Measurements from ENCODE around the gene SOBP.

The SOBP gene

DNA sequence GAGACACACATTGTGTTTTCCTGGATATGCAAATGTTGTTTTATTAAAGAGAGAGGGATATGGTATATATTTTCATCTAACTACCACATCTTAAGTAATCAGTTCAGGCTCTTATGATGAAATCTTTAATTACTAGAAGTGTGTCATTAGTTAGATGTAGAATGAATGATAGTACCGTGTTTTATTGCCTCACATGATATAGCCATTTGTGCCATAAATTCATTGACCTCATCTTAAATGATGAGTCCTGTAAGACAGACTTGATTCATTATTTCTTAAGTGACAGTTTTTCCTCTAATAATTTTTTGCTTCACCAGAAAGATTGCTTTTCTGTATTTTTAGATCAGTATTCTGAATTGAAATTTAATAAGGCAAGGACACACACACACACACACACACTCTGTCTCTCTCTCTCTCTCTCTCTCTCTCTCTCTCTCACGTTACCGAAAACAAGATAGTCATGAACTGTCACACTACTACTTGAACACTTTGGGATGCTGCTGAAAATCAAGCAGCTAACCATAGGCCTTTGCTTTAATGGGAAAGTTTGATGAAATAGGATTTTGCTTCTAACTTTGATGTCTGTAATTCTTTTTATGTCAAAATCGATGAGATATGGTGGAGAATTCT, 140.5 kb downstream of the SOBP start:
- peaks cover 4% of the 10 kb centered on the region for H3K36me3 Mint-ChIP-seq
- H3K27ac Mint-ChIP-seq: no peak overlapping the region
- no peak overlapping the region for H3K4me3 Mint-ChIP-seq
- peaks cover 22% of the 10 kb centered on the region for H3K27me3 Mint-ChIP-seq
- H3K4me1 Mint-ChIP-seq (ENCODE audit: low read depth): peaks cover 4% of the 10 kb centered on the region
- no peaks in the 10 kb centered on the region for H3K9me3 Mint-ChIP-seq (ENCODE audit: low read depth)

DNA sequence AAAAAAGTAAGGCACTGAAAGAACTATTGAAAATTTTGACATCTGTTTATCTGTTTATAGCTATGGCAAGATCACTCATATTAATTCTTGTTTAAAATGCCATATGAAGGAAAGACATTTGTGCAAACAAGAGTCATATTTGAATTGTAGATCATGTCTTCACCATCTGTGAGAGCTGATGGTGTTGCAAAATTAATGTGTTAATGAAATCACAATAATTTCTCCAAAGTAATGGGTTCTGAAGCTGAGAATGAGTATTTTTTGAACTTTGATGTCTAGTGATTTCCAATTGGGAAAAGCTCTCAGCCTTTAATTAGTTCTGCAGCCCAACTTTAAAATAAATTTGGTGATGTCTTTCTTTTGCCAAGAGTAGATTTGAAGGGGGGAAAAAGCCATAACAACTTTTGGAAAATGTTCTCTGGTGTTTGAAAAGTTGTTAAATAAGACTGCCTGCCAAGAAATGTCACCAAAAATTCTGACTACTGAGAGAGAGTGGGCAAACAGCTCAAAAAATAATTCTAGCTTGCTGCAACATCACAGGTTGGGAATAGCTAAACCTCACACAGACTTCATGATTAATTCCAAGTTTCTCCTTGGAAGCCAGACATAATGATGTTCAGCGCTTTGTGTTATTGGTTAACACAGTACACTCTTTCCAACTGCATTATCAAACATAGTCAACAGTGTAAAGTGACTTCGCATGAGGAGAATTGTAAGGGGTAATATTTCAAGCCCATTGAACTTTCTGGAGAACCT, 142.6 kb downstream of the SOBP start:
- Mint-ChIP-seq H3K36me3 (peaks cover 6% of the 10 kb centered on the region), H3K27ac (no peak overlapping the region), H3K9me3 (ENCODE audit: low read depth) (no peaks in the 10 kb centered on the region), H3K4me1 (ENCODE audit: low read depth) (peaks cover 6% of the 10 kb centered on the region), H3K4me3 (peak overlapping the region; percentile 53), H3K27me3 (peaks cover 26% of the 10 kb centered on the region)

DNA sequence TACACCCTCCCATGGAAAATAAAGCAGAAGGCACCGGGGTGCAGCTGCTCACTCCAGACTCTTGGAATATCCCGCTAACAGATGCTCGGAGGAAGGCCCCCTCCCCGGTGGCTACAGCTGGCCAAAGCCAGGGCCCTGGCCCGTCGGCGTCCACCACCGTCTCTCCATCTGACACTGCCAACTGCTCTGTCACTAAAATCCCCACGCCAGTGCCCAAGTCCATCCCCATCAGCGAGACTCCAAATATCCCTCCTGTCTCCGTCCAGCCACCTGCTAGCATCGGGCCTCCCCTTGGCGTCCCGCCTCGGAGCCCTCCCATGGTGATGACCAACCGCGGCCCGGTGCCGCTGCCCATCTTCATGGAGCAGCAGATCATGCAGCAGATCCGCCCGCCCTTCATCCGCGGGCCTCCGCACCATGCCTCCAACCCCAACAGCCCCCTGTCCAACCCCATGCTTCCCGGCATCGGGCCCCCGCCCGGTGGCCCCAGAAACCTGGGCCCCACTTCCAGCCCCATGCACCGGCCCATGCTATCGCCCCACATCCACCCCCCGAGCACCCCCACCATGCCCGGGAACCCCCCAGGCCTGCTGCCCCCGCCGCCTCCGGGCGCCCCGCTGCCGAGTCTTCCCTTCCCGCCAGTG, 143.9 kb downstream of the SOBP start:
- Mint-ChIP-seq H3K4me1 (ENCODE audit: low read depth) (peaks cover 6% of the 10 kb centered on the region), H3K9me3 (ENCODE audit: low read depth) (no peaks in the 10 kb centered on the region), H3K4me3 (peak overlapping the region; percentile 70), H3K36me3 (peaks cover 6% of the 10 kb centered on the region), H3K27me3 (peaks cover 27% of the 10 kb centered on the region), H3K27ac (no peak overlapping the region)

DNA sequence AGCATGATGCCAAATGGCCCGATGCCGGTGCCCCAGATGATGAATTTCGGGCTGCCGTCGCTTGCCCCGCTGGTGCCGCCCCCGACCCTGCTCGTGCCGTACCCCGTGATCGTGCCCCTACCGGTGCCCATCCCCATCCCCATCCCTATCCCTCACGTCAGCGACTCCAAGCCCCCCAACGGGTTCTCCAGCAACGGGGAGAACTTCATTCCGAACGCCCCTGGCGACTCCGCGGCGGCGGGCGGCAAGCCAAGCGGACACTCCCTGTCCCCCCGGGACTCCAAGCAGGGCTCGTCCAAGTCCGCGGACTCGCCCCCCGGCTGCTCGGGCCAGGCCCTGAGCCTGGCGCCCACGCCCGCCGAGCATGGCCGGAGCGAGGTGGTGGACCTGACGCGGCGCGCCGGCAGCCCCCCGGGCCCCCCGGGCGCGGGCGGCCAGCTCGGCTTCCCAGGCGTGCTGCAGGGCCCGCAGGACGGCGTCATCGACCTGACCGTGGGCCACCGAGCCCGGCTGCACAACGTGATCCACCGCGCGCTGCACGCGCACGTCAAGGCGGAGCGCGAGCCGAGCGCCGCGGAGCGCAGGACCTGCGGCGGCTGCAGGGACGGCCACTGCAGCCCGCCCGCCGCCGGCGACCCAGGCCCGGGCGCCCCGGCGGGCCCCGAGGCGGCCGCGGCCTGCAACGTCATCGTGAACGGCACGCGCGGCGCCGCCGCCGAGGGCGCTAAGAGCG, 144.6 kb downstream of the SOBP start:
- H3K27me3 Mint-ChIP-seq: peaks cover 27% of the 10 kb centered on the region
- peaks cover 6% of the 10 kb centered on the region for H3K4me1 Mint-ChIP-seq (ENCODE audit: low read depth)
- H3K27ac Mint-ChIP-seq: no peak overlapping the region
- peaks cover 6% of the 10 kb centered on the region for H3K36me3 Mint-ChIP-seq
- peak overlapping the region; percentile 70 for H3K4me3 Mint-ChIP-seq
- H3K9me3 Mint-ChIP-seq (ENCODE audit: low read depth): no peaks in the 10 kb centered on the region

DNA sequence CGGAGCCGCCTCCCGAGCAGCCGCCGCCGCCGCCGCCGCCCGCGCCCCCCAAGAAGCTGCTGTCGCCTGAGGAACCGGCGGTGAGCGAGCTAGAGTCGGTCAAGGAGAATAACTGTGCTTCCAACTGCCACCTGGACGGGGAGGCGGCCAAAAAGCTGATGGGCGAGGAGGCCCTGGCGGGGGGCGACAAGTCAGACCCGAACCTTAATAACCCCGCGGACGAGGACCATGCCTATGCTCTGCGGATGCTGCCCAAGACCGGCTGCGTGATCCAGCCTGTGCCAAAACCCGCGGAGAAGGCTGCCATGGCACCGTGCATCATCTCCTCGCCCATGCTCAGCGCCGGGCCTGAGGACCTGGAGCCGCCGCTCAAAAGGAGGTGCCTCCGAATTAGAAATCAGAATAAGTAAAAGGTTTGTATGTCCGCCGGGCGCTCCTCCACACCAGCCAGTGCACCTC, 145.2 kb downstream of the SOBP start:
- peaks cover 6% of the 10 kb centered on the region for H3K36me3 Mint-ChIP-seq
- no peak overlapping the region for H3K27ac Mint-ChIP-seq
- peaks cover 6% of the 10 kb centered on the region for H3K4me1 Mint-ChIP-seq (ENCODE audit: low read depth)
- H3K4me3 Mint-ChIP-seq: peak overlapping the region; percentile 70
- peaks cover 27% of the 10 kb centered on the region for H3K27me3 Mint-ChIP-seq
- H3K9me3 Mint-ChIP-seq (ENCODE audit: low read depth): no peaks in the 10 kb centered on the region

DNA sequence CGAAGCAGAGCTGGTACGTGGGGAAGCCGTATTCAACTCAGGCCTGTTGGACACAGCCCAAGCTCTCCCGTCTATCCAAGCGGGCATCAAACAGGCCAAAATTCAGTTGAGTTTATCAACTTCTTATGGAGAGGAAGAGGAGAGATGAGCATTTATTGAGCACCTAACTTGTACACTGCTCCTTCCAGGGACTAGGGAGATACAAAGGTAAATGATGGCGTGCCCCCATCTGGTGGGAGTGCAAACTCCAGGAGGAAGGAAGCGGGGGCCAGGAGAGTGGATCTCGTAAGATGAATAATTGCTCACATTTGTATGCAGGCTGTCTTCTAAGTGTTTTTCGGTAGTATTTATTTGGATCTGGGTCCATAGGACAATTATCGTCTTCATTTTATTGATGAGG, 146.6 kb downstream of the SOBP start:
- H3K36me3 Mint-ChIP-seq: peaks cover 4% of the 10 kb centered on the region
- H3K27me3 Mint-ChIP-seq: peaks cover 25% of the 10 kb centered on the region
- H3K27ac Mint-ChIP-seq: no peak overlapping the region
- no peak overlapping the region for H3K4me3 Mint-ChIP-seq
- H3K4me1 Mint-ChIP-seq (ENCODE audit: low read depth): peaks cover 6% of the 10 kb centered on the region
- H3K9me3 Mint-ChIP-seq (ENCODE audit: low read depth): no peaks in the 10 kb centered on the region

DNA sequence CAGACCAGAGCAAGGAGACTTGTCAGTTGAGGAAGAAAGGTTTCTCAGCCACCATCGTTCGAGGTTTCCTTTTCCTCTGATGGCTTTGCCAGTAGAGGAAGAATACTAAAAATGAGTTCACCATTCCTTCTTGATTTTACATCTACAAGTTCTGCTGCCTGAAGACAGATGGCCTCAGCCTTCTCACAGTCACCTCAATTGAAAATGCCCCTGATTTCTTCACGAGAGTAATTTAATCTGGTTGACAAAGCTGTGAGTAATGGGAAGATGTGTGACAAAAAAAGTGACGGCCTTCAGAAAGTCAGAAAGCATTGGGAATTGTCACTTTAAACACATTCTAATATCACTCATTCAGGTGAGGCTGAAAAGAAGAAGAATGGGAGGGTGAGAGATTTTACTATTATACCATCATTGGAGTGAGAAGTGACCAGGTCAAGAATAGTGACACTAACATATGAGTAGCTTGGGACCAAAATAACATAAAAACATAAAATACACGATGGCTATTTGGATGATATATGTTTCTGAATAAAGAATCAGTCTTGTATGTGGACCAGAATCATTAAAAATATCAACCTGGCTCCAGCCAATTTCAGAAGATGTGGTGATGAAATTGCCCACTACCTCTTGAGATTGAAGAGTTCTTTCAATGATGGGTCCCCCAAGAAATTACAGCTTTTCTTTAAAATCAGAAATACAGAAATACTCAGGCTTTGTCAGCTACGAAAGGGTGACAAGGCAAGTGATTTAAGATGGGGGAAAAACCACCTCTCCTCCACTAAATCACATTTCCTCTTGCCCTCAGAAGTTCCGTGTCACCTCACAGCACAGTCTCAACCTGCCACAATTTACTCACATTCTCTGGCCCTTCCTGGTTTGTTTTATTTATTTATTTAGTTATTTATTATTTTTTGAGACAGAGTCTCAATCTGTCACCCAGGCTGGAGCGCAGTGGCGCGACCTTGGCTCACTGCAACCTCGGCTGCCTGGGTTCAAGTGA, 147.7 kb downstream of the SOBP start:
- H3K9me3 Mint-ChIP-seq (ENCODE audit: low read depth): no peaks in the 10 kb centered on the region
- no peak overlapping the region for H3K27ac Mint-ChIP-seq
- H3K36me3 Mint-ChIP-seq: peaks cover 4% of the 10 kb centered on the region
- peaks cover 6% of the 10 kb centered on the region for H3K4me1 Mint-ChIP-seq (ENCODE audit: low read depth)
- H3K4me3 Mint-ChIP-seq: no peak overlapping the region
- peaks cover 19% of the 10 kb centered on the region for H3K27me3 Mint-ChIP-seq

DNA sequence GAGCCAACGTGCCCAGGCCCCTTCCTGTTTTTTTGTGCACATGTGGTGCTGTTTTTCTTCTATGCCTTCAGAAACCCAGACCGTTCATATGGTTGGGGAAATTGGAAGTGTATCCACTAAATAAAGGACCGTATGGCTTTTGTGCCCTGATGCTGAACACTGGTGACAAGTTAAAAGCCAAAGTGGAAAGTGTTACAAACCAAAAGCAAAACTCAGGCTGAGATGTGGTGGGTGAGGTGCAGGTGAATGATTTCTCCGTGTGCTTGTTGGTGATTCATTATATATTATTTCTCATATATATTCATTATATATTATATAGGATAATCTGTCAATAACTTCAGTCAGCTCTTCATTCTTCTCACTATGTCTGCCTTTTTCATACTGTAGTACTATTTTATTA, 148.6 kb downstream of the SOBP start:
- Mint-ChIP-seq H3K27ac (no peak overlapping the region), H3K36me3 (peaks cover 4% of the 10 kb centered on the region), H3K4me1 (ENCODE audit: low read depth) (peaks cover 6% of the 10 kb centered on the region), H3K9me3 (ENCODE audit: low read depth) (no peaks in the 10 kb centered on the region), H3K4me3 (no peak overlapping the region), H3K27me3 (peaks cover 10% of the 10 kb centered on the region)

DNA sequence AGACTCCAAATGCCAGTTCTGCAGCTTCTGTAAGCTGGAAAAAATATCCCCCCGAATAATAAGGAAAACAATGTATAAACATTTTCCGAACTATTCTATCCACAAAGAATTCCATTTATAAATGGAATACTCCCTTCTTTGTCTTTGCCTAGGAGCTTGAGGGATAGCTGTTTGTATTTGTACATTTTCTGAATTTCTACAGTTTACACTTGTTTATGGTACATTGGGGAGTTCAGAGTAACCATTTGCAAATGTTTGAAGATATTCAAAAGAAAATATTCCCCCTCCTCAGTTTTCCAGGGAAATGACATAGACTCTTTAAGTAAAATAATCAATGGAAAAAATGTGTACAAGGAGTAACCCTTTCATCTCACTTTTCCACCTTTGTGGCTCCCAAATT, 149.6 kb downstream of the SOBP start:
- H3K9me3 Mint-ChIP-seq (ENCODE audit: low read depth): no peaks in the 10 kb centered on the region
- peaks cover 2% of the 10 kb centered on the region for H3K4me1 Mint-ChIP-seq (ENCODE audit: low read depth)
- no peak overlapping the region for H3K27ac Mint-ChIP-seq
- no peak overlapping the region for H3K4me3 Mint-ChIP-seq
- H3K36me3 Mint-ChIP-seq: peaks cover 4% of the 10 kb centered on the region
- peaks cover 7% of the 10 kb centered on the region for H3K27me3 Mint-ChIP-seq

DNA sequence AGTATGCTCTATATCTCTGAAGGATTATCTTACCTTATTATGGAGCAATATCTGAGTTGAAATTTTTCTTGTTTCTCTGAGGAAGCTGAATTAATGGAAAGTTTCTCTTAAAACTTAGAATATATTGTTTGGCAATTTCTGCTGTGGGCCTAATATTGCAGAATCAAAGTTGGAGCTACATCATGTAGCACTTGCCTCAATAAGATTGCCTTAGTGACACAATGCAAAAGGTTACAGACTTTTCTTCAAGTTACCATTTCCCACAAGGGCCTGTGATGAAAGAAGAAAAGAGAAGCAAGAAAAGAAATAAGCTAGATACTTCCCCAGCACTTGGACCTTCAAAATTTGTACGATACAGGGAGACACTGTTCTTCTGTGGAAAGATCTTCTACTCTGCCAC, 151.2 kb downstream of the SOBP start:
- Mint-ChIP-seq H3K4me1 (ENCODE audit: low read depth) (no peaks in the 10 kb centered on the region), H3K4me3 (no peak overlapping the region), H3K27me3 (peaks cover 1% of the 10 kb centered on the region), H3K9me3 (ENCODE audit: low read depth) (no peaks in the 10 kb centered on the region), H3K36me3 (no peaks in the 10 kb centered on the region), H3K27ac (no peak overlapping the region)

DNA sequence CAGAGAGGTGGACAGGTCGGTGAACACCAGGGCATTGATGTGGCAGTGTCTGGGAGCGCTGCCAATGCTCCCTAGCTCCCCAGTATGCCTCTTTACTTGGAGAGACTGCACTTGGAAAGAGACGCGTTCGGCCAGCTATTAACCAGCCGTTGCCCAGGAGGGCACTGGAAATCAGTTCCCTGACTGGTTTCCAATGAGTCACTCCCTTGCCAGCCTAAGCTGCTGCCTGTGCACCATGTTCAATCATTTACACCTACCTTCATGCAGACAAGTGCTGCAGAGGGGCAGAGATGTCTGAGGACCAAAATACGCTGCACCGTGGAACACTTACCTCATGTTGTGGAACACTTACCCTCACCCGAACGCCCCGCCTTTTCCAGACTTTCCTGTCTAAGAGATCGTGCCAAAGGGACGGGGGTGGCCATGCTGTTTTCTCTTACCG, 151.6 kb downstream of the SOBP start:
- H3K4me1 Mint-ChIP-seq (ENCODE audit: low read depth): no peaks in the 10 kb centered on the region
- H3K27ac Mint-ChIP-seq: no peak overlapping the region
- no peaks in the 10 kb centered on the region for H3K36me3 Mint-ChIP-seq
- peaks cover 1% of the 10 kb centered on the region for H3K27me3 Mint-ChIP-seq
- no peaks in the 10 kb centered on the region for H3K9me3 Mint-ChIP-seq (ENCODE audit: low read depth)
- H3K4me3 Mint-ChIP-seq: no peak overlapping the region

DNA sequence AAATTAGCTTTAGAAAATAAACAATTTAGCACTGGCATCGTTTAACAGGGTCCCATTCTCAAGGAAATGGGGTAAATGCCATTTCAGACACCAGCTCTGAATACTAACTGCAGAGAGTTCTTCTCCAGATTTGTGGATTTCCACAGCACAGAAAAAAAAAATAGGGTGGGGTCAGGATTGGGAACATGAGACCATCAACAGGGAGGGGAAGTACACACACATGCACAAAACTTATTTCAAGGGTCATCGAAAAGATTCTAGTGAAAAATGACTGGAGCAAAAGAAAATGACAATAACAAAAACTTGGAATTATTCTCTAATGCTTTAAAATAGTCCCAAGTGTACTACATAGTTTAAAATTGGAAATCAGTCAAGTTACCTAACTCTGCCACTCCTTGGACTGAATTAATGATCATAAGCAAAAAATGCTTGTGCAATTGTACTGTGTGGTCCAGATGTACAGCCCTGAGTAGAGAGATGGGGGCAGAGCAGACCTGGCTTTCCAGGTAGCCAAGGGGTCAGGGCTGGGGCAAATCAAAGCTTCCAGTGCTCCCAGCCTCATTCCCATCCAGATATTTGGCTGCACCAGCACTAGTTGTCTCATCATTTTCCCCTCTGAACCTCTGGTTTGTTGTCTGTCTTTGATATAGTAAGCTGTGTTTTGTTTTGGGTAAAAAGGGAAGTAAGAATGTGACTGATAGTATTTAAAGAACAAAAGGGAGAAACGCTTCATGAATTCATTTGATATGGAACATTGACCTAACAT, 152.4 kb downstream of the SOBP start:
- H3K27ac Mint-ChIP-seq: no peak overlapping the region
- H3K9me3 Mint-ChIP-seq (ENCODE audit: low read depth): no peaks in the 10 kb centered on the region
- peaks cover 1% of the 10 kb centered on the region for H3K27me3 Mint-ChIP-seq

DNA sequence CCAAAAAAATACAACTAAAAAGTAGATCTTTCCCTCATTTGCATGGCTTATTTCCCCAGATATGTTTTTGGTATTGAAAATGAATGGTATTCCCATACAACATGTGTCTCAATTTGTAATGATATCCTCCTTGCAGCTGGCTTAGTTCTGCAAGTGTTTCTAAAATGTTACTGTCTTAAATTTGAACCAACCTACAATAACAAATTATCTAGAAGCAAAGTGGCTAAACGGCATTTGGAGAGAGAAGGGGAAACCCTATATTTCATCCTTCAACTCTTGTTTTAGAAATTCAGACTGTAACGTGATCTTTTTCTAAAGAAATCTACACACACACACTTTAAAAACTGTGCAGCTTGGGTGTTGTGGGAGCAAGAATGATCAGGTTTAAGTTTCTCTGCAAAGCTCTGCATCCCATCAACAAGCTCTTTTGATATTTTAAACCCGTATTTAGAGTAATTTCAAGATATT, 153.0 kb downstream of the SOBP start:
- Mint-ChIP-seq H3K27me3 (peaks cover 1% of the 10 kb centered on the region), H3K4me3 (no peak overlapping the region), H3K9me3 (ENCODE audit: low read depth) (no peaks in the 10 kb centered on the region), H3K27ac (no peak overlapping the region), H3K36me3 (no peaks in the 10 kb centered on the region), H3K4me1 (ENCODE audit: low read depth) (no peaks in the 10 kb centered on the region)

More for the DNA sequence above, 152.4 kb downstream of the SOBP start:
- H3K36me3 Mint-ChIP-seq: no peaks in the 10 kb centered on the region
- H3K4me1 Mint-ChIP-seq (ENCODE audit: low read depth): no peaks in the 10 kb centered on the region
- H3K4me3 Mint-ChIP-seq: no peak overlapping the region

All from activated naive CD8-positive, alpha-beta T cell (primary cell).